ENCODE measurements around the gene SPOCD1. TPM values are rescaled to one million over a fixed set of nuclear protein-coding genes. Genes with fewer than 3 reads are reported as not detected.

The SPOCD1 gene
- total RNA-seq, 2 experiments from 2014 or later = 0.60 to 1.0 TPM

GRCh38 chr1:31793586-31794285 is 22.1 kb downstream of the SPOCD1 start:
- DNase-seq (ENCODE audit: low spot score) = no peak

GRCh38 chr1:31793086-31793485 is 22.7 kb downstream of the SPOCD1 start:
- ChIA-PET POLR2A (no interaction called here), CTCF (ENCODE audit: unreplicated experiment) (no interaction called here)
- no peak for TF ChIP-seq EZH2phosphoT487 (IDR thresholded peaks at IDR 0.05; ENCODE audit: borderline replicate concordance, low read depth, low read length)
- no peak for TF ChIP-seq CTCF (conservative IDR thresholded peaks at IDR 0.05; ENCODE audit: low read length)
- Histone ChIP-seq H4K20me1 (ENCODE audit: insufficient read depth, low read length) (no peaks in the 10 kb centered on the region), H3K36me3 (ENCODE audit: insufficient read depth, low read length) (no peaks in the 10 kb centered on the region), H3K9me2 (ENCODE audit: insufficient read depth, low read length) (no peaks in the 10 kb centered on the region), H3K9me3 (ENCODE audit: low read length) (no peaks in the 10 kb centered on the region), H3K27ac (ENCODE audit: low read depth, low read length, poor library complexity, severe bottlenecking) (no peak overlapping the region), H3K4me3 (ENCODE audit: low read depth, low read length, poor library complexity, severe bottlenecking) (no peak overlapping the region), H3K4me2 (ENCODE audit: low read length) (no peak overlapping the region), H2AFZ (ENCODE audit: low read length) (no peak overlapping the region), H3K4me1 (ENCODE audit: insufficient read depth, low read length, poor library complexity, severe bottlenecking) (peaks cover 8% of the 10 kb centered on the region), H3K79me2 (ENCODE audit: insufficient read depth, low read depth, low read length) (no peaks in the 10 kb centered on the region)
- intact Hi-C loops (cut with micrococcal nuclease; ENCODE audit: unreplicated experiment) = no loop called here
- BruUV-seq (replicated peaks) = no TSS peak
- DNase-seq (ENCODE audit: low spot score) = no peak

More at GRCh38 chr1:31793586-31794285, 22.1 kb downstream of the SPOCD1 start:
- Histone ChIP-seq H3K79me2 (ENCODE audit: insufficient read depth, low read depth, low read length) (no peaks in the 10 kb centered on the region), H3K4me1 (ENCODE audit: insufficient read depth, low read length, poor library complexity, severe bottlenecking) (peaks cover 6% of the 10 kb centered on the region), H4K20me1 (ENCODE audit: insufficient read depth, low read length) (no peaks in the 10 kb centered on the region), H3K9me3 (ENCODE audit: low read length) (no peaks in the 10 kb centered on the region), H3K36me3 (ENCODE audit: insufficient read depth, low read length) (no peaks in the 10 kb centered on the region), H3K4me3 (ENCODE audit: low read depth, low read length, poor library complexity, severe bottlenecking) (no peak overlapping the region), H2AFZ (ENCODE audit: low read length) (no peak overlapping the region), H3K27ac (ENCODE audit: low read depth, low read length, poor library complexity, severe bottlenecking) (no peak overlapping the region), H3K9me2 (ENCODE audit: insufficient read depth, low read length) (no peaks in the 10 kb centered on the region), H3K4me2 (ENCODE audit: low read length) (no peak overlapping the region)
- POLR2A ChIA-PET = no interaction called here
- TF ChIP-seq EZH2phosphoT487 (IDR thresholded peaks at IDR 0.05; ENCODE audit: borderline replicate concordance, low read depth, low read length) (no peak), CTCF (conservative IDR thresholded peaks at IDR 0.05; ENCODE audit: low read length) (no peak)
- CTCF ChIA-PET (ENCODE audit: unreplicated experiment) = no interaction called here
- intact Hi-C loops (cut with micrococcal nuclease; ENCODE audit: unreplicated experiment) = no loop called here
- no TSS peak for BruUV-seq (replicated peaks)

- CTCF ChIA-PET (ENCODE audit: unreplicated experiment) = no interaction called here
- POLR2A ChIA-PET = no interaction called here
- Histone ChIP-seq H3K79me2 (ENCODE audit: insufficient read depth, low read depth, low read length) (no peaks in the 10 kb centered on the region), H3K9me3 (ENCODE audit: low read length) (no peaks in the 10 kb centered on the region), H3K4me1 (ENCODE audit: insufficient read depth, low read length, poor library complexity, severe bottlenecking) (peaks cover 13% of the 10 kb centered on the region), H3K9me2 (ENCODE audit: insufficient read depth, low read length) (no peaks in the 10 kb centered on the region), H4K20me1 (ENCODE audit: insufficient read depth, low read length) (no peaks in the 10 kb centered on the region), H3K27ac (ENCODE audit: low read depth, low read length, poor library complexity, severe bottlenecking) (no peak overlapping the region), H3K4me3 (ENCODE audit: low read depth, low read length, poor library complexity, severe bottlenecking) (no peak overlapping the region), H2AFZ (ENCODE audit: low read length) (no peak overlapping the region), H3K4me2 (ENCODE audit: low read length) (no peak overlapping the region), H3K36me3 (ENCODE audit: insufficient read depth, low read length) (no peaks in the 10 kb centered on the region)
- TF ChIP-seq CTCF (conservative IDR thresholded peaks at IDR 0.05; ENCODE audit: low read length) = no peak
- TF ChIP-seq EZH2phosphoT487 (IDR thresholded peaks at IDR 0.05; ENCODE audit: borderline replicate concordance, low read depth, low read length) = no peak
- no TSS peak for BruUV-seq (replicated peaks)
- DNase-seq (ENCODE audit: low spot score) = no peak
- intact Hi-C loops (cut with micrococcal nuclease; ENCODE audit: unreplicated experiment) = no loop called here
Observed at GRCh38 chr1:31792541-31792940, 23.3 kb downstream of the SPOCD1 start.
